Fibroblast of mammary gland (primary cell): ENCODE results near the gene RAB18.
"Not testable (repeated sequence)": the region's sequence is repeated elsewhere in the genome, so short reads cannot be mapped to it uniquely, and the experiment has no call there.

Source experiments
- DNase-seq: peaks from one replicate; pipeline ENCODE4 v3.0.0-alpha.2; 2010; ENCODE audit warnings: low read depth
- H3K4me3 ChIP-seq: 2 replicates; pipeline ENCODE4 v1.5.1; 2011; ENCODE audit warnings: low read depth, mild to moderate bottlenecking, low read length, moderate library complexity; ENCODE audit not compliant: control insufficient read depth
- TF ChIP-seq, protein P1 (sequence below): conservative IDR thresholded peaks from 2 replicates; pipeline ENCODE4 v1.5.1; 2011; ENCODE audit warnings: low read depth, low read length, inconsistent platforms; ENCODE audit not compliant: control insufficient read depth, insufficient read depth

The RAB18 gene

DNA sequence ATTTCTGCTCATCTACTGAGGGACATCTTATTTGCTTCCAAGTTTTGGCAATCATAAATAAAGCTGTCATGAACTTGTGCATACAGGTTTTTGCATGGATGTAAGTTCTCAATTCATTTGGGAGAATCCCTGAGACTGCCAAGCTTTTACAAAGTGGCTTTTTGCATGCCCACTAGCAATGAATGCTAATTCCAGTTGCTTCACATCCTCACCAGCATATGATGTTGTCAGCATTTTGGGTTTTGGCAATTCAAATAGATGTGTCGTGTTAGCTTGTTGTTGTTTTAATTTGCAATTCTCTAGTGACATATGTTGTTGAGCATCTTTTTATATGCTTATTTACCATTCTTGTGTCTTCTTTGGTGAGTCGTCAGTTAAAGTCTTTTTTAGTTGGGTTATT is 57.2 kb downstream of the RAB18 start:
- no peak overlapping the region for H3K4me3 ChIP-seq
- TF ChIP-seq, protein P1, sequence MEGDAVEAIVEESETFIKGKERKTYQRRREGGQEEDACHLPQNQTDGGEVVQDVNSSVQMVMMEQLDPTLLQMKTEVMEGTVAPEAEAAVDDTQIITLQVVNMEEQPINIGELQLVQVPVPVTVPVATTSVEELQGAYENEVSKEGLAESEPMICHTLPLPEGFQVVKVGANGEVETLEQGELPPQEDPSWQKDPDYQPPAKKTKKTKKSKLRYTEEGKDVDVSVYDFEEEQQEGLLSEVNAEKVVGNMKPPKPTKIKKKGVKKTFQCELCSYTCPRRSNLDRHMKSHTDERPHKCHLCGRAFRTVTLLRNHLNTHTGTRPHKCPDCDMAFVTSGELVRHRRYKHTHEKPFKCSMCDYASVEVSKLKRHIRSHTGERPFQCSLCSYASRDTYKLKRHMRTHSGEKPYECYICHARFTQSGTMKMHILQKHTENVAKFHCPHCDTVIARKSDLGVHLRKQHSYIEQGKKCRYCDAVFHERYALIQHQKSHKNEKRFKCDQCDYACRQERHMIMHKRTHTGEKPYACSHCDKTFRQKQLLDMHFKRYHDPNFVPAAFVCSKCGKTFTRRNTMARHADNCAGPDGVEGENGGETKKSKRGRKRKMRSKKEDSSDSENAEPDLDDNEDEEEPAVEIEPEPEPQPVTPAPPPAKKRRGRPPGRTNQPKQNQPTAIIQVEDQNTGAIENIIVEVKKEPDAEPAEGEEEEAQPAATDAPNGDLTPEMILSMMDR, result no peak
- DNase-seq, result no peak

DNA sequence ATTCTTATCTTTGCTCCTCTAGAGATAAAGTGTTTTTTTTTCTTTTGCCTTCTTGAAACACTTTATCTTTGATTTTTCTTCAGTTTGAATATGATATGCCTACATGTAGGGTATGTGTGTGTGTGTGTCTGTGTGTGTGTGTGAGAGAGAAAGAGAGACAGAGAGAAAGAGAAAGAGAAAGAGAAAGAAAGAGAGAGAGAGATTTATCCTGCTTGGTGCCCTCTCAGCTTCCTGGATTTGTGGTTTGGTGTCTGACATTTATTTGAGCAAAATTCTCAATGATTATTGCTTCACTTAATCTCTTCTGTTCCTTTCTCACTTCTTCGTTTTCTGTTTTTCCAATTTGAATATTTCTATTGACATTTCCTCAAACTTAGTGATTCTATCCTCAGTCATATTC is 60.3 kb downstream of the RAB18 start:
- no peak for DNase-seq
- H3K4me3 ChIP-seq, result no peak overlapping the region

DNA sequence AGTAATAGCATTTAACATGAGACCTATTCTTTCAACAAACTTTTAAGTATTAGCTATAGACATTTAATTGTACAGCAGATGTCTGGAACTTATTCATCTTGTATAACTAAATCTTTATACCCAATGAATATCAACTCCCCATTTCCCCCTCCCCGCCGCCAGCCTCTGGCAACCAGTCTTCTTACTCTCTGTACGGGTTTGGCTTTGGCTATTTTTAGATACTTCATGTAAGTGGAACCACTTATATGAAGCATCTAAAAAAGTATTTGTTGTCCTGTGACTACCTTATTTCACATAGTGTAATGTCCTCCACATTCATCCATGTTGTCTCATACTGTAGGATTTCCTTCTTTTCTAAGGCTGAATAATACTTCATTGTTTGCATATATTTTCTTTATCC is 60.8 kb downstream of the RAB18 start:
- H3K4me3 ChIP-seq, result no peak overlapping the region
- no peak for DNase-seq
- TF ChIP-seq, protein P1, result no peak

More for the DNA sequence above, 60.3 kb downstream of the RAB18 start:
- TF ChIP-seq, protein P1, result no peak

DNA sequence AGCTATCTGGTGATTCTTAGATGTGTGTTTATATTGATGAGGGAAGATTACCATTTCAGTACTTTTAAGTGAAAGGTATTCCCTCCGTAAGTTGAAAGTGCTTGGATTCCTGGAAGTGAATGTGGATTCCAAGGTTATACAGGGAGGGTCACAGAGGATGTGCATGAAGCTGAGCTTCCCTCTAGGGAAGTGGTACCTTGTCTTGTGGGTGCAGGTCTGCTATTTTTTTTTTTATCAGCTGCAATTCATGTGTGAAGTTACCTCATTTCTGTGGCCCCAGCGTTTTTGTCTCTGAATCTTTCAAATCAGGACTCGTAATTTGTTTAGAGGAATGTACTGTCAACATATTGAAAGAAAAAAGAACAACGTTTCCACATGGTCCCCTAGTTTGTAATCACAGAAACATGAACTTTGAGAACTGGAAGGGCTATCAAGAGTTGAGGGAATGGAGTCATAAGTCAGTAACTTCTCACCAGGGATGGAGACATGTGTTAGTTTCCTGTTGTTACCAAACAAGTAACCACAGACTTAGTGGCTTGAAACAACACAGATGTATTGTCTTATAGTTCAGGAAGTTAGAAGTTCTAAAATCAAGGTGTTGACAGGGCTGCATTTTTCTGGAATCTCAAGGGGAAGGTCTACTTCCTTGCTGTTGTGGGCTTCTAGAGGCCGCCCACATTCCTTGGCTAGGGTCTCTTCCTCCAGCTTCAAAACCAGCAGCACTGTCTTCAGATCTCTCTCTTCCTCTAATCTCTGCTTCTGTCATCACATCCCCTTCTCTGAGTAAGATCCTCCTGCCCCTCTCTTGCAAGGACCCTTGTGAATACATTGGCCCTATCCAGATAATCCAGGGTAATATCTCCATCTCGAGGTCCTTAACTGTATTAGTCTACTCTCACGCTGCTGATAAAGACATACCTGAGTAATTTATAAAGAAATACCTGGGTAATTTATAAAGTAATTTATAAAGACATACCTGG is 64.4 kb downstream of the RAB18 start:
- peak; percentile 64 for DNase-seq
- H3K4me3 ChIP-seq, result no peak overlapping the region
- TF ChIP-seq, protein P1, result no peak

DNA sequence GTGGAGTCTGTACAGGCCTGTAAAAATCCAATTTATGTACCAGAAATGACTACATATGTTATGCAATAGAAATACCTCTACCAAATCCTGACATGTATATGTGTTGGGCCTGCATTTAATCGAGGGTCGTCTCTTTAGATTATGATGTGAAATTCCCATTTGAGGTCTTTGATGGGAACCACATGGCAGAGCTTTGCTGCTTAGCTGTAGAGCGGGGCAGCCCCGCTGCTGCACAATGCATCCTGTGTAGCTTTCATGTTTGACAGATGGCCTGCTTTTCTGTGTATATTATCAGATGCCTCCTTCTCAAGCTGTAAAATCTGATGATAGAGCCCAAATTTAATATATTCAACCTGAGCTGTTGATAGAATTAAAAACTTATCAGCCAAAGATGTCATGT is 65.8 kb downstream of the RAB18 start:
- no peak overlapping the region for H3K4me3 ChIP-seq
- TF ChIP-seq, protein P1, result no peak
- no peak for DNase-seq

DNA sequence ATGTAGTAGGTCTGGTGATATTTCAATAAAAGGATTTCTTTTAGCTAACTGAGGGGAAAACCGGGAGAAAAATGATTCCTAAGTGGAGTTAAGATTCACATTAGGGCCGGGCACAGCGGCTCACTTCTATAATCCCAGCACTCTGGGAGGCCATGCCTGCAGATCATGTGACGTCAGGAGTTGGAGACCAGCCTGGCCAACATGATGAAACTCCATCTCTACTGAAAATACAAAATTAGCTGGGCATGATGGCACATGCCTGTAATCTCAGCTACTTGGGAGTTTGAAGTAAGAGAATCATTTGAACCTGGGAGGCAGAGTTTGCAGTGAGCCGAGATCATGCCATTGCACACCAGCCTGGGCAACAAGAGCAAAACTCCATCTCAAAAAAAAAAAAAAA is 72.9 kb downstream of the RAB18 start:
- not testable (repeated sequence) for H3K4me3 ChIP-seq, DNase-seq

DNA sequence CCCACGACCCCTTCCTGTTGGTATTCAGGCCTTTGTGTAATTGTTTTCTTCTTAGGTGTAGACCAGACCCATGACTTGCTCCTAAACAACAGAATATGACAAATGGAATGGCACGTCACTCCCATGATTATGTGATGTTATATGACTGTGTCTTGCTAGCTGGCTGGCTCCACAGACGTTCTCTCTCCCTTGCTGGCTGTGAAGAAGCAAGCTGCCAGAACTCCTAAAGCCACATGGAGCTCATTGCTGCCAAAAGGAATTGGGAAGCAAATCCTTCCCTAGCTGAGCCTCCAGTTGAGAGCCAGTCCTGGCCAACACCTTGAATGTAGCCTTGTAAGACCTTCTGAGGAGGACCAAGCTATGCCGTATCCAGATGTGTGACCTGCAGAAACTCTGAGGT is 74.2 kb downstream of the RAB18 start:
- no peak overlapping the region for H3K4me3 ChIP-seq
- TF ChIP-seq, protein P1, result no peak
- DNase-seq, result no peak
